ENCODE data around the gene WEE1.
A peak's percentile ranks its signal among the peaks of the same experiment; 100 is the strongest.
"Not testable (repeated sequence)": the region's sequence is repeated elsewhere in the genome, so short reads cannot be mapped to it uniquely, and the experiment has no call there.

WEE1 gene

DNA sequence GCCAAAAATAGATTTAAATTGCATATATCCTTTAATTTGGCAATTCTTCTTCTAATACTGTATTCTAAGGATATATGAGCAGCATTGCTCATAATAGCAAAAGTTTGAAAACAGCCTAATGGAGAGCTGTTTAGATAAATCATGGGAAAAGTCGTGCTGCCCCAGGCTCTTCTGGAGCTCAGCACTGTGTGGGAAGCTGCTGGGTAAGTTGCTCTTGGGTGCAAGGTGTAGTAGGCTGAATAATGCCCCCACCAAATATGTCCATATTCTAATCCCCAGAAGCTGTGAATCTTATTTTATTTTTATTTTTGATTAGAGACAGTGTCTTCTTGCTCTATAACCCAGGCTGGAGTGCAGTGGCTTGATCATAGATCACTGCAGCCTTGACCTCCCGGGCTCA, 34.9 kb upstream of the WEE1 start:
- Histone ChIP-seq H2AFZ (ENCODE audit: low read depth, low read length, severe bottlenecking) (no peak overlapping the region), H3F3A (ENCODE audit: insufficient read depth) (no peaks in the 10 kb centered on the region), H3K79me2 (ENCODE audit: insufficient read depth, low read length) (no peaks in the 10 kb centered on the region), H3K9ac (ENCODE audit: low read length) (no peak overlapping the region), H3K9me3 (ENCODE audit: insufficient read depth, low read length) (no peaks in the 10 kb centered on the region), H3K4me3 (ENCODE audit: insufficient read depth, low read length, poor library complexity, severe bottlenecking) (no peak overlapping the region), H3K27me3 (ENCODE audit: low read length) (no peaks in the 10 kb centered on the region), H4K20me1 (ENCODE audit: low read depth, low read length) (no peaks in the 10 kb centered on the region), H3K9me2 (replicated peaks; ENCODE audit: insufficient read depth, low read length) (no peaks in the 10 kb centered on the region), H3K36me3 (ENCODE audit: low read length) (no peaks in the 10 kb centered on the region), H3K27ac (ENCODE audit: low read depth, low read length) (no peak overlapping the region), H3K4me2 (ENCODE audit: low read depth, low read length, poor library complexity, severe bottlenecking) (no peak overlapping the region)
- TF ChIP-seq, protein P1, sequence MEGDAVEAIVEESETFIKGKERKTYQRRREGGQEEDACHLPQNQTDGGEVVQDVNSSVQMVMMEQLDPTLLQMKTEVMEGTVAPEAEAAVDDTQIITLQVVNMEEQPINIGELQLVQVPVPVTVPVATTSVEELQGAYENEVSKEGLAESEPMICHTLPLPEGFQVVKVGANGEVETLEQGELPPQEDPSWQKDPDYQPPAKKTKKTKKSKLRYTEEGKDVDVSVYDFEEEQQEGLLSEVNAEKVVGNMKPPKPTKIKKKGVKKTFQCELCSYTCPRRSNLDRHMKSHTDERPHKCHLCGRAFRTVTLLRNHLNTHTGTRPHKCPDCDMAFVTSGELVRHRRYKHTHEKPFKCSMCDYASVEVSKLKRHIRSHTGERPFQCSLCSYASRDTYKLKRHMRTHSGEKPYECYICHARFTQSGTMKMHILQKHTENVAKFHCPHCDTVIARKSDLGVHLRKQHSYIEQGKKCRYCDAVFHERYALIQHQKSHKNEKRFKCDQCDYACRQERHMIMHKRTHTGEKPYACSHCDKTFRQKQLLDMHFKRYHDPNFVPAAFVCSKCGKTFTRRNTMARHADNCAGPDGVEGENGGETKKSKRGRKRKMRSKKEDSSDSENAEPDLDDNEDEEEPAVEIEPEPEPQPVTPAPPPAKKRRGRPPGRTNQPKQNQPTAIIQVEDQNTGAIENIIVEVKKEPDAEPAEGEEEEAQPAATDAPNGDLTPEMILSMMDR (IDR thresholded peaks at IDR 0.05; ENCODE audit: insufficient read depth, low read length, poor library complexity, severe bottlenecking), result no peak
- TF ChIP-seq EZH2phosphoT487 (conservative IDR thresholded peaks at IDR 0.05; ENCODE audit: low read length), result no peak

- H2AFZ ChIP-seq (ENCODE audit: low read depth, low read length, severe bottlenecking); H3K36me3 ChIP-seq (ENCODE audit: low read length); H3K4me3 ChIP-seq (ENCODE audit: insufficient read depth, low read length, poor library complexity, severe bottlenecking); H4K20me1 ChIP-seq (ENCODE audit: low read depth, low read length); H3K9ac ChIP-seq (ENCODE audit: low read length); H3F3A ChIP-seq (ENCODE audit: insufficient read depth); H3K27me3 ChIP-seq (ENCODE audit: low read length); H3K27ac ChIP-seq (ENCODE audit: low read depth, low read length); H3K9me3 ChIP-seq (ENCODE audit: insufficient read depth, low read length); H3K9me2 ChIP-seq (replicated peaks; ENCODE audit: insufficient read depth, low read length); H3K79me2 ChIP-seq (ENCODE audit: insufficient read depth, low read length): not testable (repeated sequence)
- peak overlapping the region; percentile 27 for H3K4me2 ChIP-seq (ENCODE audit: low read depth, low read length, poor library complexity, severe bottlenecking)
Observed at GRCh38 chr11:9549216-9549615, 24.3 kb upstream of the WEE1 start.

- no peak overlapping the region for H2AFZ ChIP-seq (ENCODE audit: low read depth, low read length, severe bottlenecking)
- no peaks in the 10 kb centered on the region for H3K9me3 ChIP-seq (ENCODE audit: insufficient read depth, low read length)
- H3K4me3 ChIP-seq (ENCODE audit: insufficient read depth, low read length, poor library complexity, severe bottlenecking), result no peak overlapping the region
- H3K27ac ChIP-seq (ENCODE audit: low read depth, low read length), result no peak overlapping the region
- H3K79me2 ChIP-seq (ENCODE audit: insufficient read depth, low read length), result no peaks in the 10 kb centered on the region
- no peaks in the 10 kb centered on the region for H3K9me2 ChIP-seq (replicated peaks; ENCODE audit: insufficient read depth, low read length)
- no peaks in the 10 kb centered on the region for H3K27me3 ChIP-seq (ENCODE audit: low read length)
- no peak overlapping the region for H3K4me2 ChIP-seq (ENCODE audit: low read depth, low read length, poor library complexity, severe bottlenecking)
- peaks cover 2% of the 10 kb centered on the region; the same call in 1 of the 2 replicates for H3F3A ChIP-seq (ENCODE audit: insufficient read depth)
- H4K20me1 ChIP-seq (ENCODE audit: low read depth, low read length), result no peaks in the 10 kb centered on the region
- H3K36me3 ChIP-seq (ENCODE audit: low read length), result no peaks in the 10 kb centered on the region
- no peak overlapping the region for H3K9ac ChIP-seq (ENCODE audit: low read length)
- TF ChIP-seq EZH2phosphoT487 (conservative IDR thresholded peaks at IDR 0.05; ENCODE audit: low read length), result no peak
Observed at GRCh38 chr11:9550191-9550628, 23.3 kb upstream of the WEE1 start.

DNA sequence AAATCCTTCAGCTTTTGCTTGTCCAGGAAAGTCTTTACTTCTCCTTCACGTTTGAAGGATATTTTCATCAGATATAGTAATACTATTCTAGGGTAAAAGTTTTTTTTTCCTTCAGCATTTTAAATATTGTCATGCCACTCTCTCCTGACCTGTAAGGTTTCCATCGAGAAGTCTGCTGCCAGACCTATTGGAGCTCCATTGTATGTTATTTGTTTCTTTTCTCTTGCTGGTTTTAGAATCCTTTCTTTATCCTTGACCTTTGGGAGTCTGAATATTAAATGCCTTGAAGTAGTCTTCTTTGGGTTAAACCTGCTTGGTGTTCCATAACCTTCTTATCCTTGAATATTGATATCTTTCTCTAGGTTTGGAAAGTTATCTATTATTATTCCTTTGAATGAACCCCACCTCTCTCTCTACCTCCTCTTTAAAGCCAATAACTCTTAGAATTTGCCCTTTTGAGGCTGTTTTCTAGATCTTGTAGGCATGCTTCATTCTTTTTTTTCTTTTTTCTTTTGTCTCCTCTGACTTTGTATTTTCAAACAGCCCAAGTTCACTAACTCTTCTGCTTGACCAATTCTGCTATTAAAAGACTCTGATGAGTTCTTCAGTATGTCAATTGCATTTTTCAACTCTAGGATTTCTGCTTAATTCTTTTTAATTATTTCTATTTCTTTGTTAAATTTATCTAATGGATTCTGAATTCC, 12.0 kb upstream of the WEE1 start:
- no peaks in the 10 kb centered on the region for H3K9me3 ChIP-seq (ENCODE audit: insufficient read depth, low read length)
- no peaks in the 10 kb centered on the region for H3K27me3 ChIP-seq (ENCODE audit: low read length)
- no peaks in the 10 kb centered on the region for H3K79me2 ChIP-seq (ENCODE audit: insufficient read depth, low read length)
- no peaks in the 10 kb centered on the region for H4K20me1 ChIP-seq (ENCODE audit: low read depth, low read length)
- no peak overlapping the region for H3K9ac ChIP-seq (ENCODE audit: low read length)
- TF ChIP-seq EZH2phosphoT487 (conservative IDR thresholded peaks at IDR 0.05; ENCODE audit: low read length), result no peak
- TF ChIP-seq, protein P1 (IDR thresholded peaks at IDR 0.05; ENCODE audit: insufficient read depth, low read length, poor library complexity, severe bottlenecking), result no peak
- no peaks in the 10 kb centered on the region for H3K9me2 ChIP-seq (replicated peaks; ENCODE audit: insufficient read depth, low read length)
- no peaks in the 10 kb centered on the region for H3F3A ChIP-seq (ENCODE audit: insufficient read depth)
- no peak overlapping the region for H3K4me2 ChIP-seq (ENCODE audit: low read depth, low read length, poor library complexity, severe bottlenecking)
- no peak overlapping the region for H3K4me3 ChIP-seq (ENCODE audit: insufficient read depth, low read length, poor library complexity, severe bottlenecking)
- no peak overlapping the region for H2AFZ ChIP-seq (ENCODE audit: low read depth, low read length, severe bottlenecking)
- no peak overlapping the region for H3K27ac ChIP-seq (ENCODE audit: low read depth, low read length)
- no peaks in the 10 kb centered on the region for H3K36me3 ChIP-seq (ENCODE audit: low read length)

Measured in SU-DHL-6 (cell line).